NCI-H524 treated with DMSO at 0.1 percent for 48 hours (cell line): ENCODE data around the gene HDAC10.

Experiments
- DNase-seq: peaks from one replicate; lab custom pipeline; 2025; lab: John Stamatoyannopoulos, UW

Gene HDAC10

GRCh38 chr22:50201191-50202129 lies 49.6 kb downstream of the HDAC10 start:
- DNase-seq = no peak

- peak; percentile 23 for DNase-seq
Measured at GRCh38 chr22:50200461-50201190, 50.4 kb downstream of the HDAC10 start, which contains the start of gene SELENOO. SELENOO (plus strand) TSS chr22:50201011; CDS start chr22:50201037, 26 bp downstream.

GRCh38 chr22:50199829-50200460 lies 51.1 kb downstream of the HDAC10 start:
- DNase-seq = no peak

GRCh38 chr22:50199251-50199721 lies 51.8 kb downstream of the HDAC10 start:
- no peak for DNase-seq

- DNase-seq = no peak
Measured at GRCh38 chr22:50198624-50199017, 52.4 kb downstream of the HDAC10 start.

- DNase-seq = no peak
Measured at GRCh38 chr22:50197856-50198623, 53.0 kb downstream of the HDAC10 start.

- DNase-seq = no peak
Measured at GRCh38 chr22:50197000-50197800, 53.9 kb downstream of the HDAC10 start.

- DNase-seq = no peak
Measured at GRCh38 chr22:50196256-50196655, 54.8 kb downstream of the HDAC10 start.
